SKM-1 treated with dmso at 0.1 percent for 144 hours (cell line): ENCODE results near the gene DNAJC4.

Experiments
- DNase-seq: peaks from one replicate; lab custom pipeline; 2025; ENCODE audit not compliant: unreplicated experiment; lab: John Stamatoyannopoulos, UW

Gene DNAJC4

DNA sequence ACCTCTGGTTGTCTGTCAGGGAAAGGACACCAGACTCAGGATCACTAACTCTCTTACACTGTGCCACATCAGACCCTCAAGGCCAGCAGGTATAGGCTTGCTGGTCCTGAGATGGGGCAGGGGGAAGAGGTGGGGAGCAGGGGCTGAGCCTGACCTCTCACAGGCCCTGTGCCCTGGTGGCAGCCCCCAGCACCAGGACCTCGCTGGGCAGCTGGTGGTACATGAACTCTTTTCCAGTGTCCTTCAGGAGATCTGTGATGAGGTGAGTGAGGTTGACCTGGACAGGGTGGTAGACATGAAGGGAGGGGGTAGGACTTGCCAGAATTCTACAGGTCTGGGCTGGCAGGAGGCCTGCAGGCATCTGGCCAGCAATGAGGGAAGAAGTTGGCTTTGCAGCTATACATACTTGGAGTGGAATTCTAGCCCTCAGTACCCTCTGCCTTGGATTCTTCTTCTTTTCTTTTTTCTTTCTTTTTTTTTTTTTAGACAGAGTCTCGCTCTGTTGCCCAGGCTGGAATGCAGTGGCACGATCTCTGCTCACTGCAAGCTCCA, 2.9 kb upstream of the DNAJC4 start:
- no peak for DNase-seq

DNA sequence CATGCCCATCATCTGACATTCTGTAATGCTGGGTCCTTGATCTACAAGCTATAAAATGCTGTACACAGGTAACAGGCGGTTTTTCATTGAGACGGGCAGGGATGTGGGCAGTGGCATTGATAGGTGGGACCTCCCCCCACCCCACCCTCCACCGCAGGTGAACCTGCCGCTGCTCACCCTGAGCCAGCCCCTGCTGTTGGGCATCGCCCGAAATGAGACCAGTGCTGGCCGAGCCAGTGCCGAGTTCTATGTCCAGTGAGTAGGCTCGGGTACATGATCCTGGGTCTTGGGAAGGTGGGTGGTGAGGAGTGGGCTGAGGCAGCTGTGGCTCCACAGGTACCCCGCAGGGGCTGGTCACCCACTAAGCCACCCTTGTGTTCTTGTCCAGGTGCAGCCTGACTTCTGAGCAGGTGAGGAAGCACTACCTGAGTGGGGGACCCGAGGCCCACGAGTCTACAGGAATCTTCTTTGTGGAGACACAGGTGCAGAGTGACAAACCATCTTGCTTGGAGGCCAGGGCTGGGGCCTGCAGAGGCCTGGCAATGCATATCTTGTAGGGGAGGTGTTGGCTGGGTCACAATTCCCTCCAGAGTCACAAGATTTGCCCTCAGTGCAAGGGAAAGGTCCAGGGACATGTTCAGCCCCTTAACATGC, 1.1 kb upstream of the DNAJC4 start:
- no peak for DNase-seq

DNA sequence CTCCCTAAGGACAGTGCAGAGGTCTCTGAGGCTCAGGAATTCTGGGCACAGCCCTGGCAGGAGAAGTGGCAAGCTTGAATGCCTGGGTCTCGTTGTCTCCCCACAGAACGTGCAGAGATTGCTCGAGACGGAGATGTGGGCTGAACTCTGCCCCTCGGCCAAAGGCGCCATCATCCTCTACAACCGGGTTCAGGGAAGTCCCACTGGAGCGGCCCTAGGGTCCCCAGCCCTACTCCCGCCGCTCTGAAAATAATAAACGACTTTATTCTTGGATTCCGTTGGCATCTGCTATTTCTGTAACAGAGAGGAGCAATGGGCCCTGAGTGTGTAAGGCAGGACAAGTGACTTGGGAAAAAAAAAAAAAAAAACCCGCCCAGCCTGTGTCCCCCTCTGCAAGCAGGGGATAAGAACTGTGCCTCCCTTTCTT, 591 bp upstream of the DNAJC4 start:
- DNase-seq: no peak

DNA sequence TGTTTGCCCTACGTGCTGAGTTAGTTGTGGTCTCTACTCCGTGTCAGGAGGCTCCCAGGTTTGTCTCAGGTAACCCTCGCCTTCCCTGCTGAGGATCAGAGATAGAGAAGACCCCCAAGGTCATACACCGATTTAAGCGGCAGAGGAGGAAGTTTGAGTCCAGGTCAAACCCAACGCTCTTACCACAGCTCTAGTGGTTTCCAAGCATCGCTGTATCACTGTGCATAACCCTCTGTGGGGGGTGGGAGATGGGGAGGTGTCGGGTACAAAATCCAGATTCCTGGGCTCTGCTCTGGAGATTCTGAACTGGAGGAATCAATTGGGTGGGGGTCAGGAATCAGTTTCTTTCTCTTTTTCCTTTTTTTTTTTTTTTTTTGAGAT, 627 bp downstream of the DNAJC4 start:
- DNase-seq: no peak

DNA sequence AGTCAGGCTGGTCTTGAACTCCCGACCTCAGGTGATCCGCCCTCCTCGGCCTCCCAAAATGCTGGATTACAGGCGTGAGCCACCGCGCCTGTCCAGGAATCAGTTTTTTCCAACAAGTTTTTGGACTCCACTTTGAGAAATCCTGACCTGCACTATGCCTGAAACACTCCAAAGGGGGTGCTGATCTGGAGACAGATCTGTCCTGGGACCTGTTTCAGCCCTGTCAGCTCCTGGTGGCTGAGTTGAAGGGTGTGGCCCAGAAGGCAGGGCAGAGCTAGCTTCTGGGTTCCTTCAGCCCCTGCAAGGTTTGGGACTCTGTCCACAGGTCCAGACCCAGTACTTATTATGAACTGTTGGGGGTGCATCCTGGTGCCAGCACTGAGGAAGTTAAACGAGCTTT, 1.2 kb downstream of the DNAJC4 start:
- no peak for DNase-seq

DNA sequence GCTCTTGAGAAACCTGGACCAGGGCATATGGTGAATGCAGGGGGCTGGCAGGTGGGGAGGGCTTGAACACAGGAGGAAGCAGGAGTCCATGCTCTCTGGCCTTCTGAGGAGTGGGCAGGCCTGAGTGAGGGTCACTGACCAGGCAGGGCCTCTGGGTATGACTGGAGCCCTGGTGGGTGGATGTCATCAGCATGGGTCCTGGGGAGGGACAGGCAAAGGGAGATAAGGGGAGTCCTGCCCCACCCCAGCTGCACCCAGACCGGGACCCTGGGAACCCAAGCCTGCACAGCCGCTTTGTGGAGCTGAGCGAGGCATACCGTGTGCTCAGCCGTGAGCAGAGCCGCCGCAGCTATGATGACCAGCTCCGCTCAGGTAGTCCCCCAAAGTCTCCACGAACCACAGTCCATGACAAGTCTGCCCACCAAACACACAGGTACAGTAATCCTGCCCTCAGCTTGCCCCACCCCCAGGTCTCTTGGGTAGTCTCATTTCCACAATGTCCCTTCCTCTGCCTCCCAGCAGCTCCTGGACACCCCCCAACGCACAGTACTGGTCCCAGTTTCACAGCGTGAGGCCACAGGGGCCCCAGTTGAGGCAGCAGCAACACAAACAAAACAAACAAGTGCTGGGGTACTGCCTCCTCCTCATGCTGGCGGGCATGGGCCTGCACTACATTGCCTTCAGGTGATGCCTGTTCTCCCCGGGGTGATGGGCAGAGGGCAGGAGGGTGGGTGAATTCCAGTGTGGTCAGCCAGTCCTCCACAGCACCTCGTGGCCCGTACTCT, 2.0 kb downstream of the DNAJC4 start:
- DNase-seq: no peak

DNA sequence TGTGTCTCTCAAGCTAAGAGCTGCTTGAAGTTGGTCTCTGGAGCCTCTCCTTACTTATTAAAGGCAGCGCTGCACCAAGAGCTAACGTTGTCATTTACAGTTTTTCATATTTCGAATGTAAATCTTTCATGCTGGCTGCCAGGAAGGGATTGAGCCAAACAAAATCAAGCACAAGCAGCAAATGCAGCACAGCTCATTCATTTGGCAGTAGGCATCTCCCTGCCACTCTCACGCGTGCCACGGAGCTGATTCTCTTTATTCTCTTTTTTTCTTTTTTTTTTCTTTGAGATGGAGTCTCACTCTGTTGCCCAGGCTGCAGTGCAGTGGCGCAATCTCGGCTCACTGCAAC, 2.6 kb downstream of the DNAJC4 start:
- no peak for DNase-seq

DNA sequence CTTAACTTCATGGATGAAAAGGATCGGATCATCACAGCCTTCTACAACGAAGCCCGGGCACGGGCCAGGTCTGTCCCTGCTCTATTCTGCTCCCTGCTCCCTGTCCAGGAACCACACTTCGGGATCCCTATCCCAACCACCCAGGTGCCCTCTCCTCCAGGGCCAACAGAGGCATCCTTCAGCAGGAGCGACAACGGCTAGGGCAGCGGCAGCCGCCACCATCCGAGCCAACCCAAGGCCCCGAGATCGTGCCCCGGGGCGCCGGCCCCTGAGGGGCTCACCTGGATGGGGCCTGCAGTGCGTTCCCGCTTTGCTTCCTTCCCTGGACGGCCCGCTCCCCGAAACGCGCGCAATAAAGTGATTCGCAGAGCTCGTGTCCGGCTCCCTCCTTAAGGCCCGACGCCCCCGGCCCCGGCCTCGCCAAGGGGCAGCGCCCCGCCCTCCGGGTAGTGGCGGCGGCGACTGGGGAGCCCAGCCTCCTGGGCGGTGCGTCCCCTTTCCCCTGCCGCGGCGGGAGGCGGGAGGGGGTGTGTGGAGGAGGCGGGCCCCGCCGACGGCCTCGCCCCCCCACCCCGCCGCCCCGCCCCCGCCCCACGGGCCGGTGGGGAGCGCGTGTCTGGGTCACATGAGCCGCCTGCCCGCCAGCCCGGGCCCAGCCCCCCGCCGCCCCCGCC, 3.7 kb downstream of the DNAJC4 start, which contains the start of gene VEGFB:
Gene VEGFB (plus strand): TSS at position 672 of the 674 bp plus-strand sequence. CDS start 250 bp downstream, outside the sequence.
- no peak for DNase-seq

DNA sequence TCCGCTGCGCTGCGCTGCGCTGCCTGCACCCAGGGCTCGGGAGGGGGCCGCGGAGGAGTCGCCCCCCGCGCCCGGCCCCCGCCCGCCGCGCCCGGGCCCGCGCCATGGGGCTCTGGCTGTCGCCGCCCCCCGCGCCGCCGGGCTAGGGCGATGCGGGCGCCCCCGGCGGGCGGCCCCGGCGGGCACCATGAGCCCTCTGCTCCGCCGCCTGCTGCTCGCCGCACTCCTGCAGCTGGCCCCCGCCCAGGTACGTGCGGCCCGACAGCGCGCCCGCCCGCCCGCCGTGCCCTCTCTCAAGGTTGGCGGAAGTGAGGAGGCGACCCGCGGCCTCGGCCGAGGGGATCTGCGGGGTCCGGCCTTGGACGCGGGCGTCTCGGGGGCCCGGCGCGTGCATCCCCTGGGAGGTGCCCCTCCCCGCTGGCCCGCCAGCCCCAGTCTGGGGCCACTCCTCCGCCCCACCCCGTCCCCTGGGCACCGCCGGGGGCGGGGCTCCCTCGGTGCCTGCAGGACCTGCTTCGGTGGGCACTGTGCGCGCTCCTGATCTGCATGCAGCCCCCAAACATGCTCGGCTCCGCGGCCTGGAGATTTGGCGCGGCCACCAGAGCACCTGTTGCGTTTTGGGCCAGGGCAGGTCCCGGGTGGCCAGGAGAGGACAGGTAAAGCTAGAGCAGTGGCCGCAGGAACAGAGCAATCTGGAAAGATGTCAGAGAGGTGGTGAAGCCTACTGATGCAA, 4.5 kb downstream of the DNAJC4 start:
- no peak for DNase-seq

DNA sequence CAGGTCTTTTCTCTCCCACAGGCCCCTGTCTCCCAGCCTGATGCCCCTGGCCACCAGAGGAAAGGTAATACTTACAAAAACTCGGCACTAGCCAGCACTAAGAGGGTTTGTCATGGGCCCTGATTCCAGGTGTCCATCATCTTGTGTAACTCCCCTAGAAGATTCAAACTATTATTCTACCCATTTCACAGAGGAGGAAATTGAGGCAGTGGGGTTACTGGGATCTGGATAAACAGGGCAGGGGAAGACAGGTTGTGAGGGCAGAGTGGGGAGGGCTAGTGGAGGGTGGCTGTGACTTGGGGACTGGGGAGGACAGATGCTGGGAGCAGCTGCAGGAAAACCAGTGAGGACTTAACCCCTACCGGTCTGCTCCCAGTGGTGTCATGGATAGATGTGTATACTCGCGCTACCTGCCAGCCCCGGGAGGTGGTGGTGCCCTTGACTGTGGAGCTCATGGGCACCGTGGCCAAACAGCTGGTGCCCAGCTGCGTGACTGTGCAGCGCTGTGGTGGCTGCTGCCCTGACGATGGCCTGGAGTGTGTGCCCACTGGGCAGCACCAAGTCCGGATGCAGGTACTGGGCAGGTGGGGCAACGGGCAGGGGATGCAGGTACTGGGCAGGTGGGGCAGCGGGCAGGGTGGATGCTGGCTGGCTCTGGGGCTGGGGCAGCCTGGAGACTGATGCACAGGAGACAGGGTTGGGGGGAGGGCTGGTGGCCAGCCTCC, 5.3 kb downstream of the DNAJC4 start:
- no peak for DNase-seq

DNA sequence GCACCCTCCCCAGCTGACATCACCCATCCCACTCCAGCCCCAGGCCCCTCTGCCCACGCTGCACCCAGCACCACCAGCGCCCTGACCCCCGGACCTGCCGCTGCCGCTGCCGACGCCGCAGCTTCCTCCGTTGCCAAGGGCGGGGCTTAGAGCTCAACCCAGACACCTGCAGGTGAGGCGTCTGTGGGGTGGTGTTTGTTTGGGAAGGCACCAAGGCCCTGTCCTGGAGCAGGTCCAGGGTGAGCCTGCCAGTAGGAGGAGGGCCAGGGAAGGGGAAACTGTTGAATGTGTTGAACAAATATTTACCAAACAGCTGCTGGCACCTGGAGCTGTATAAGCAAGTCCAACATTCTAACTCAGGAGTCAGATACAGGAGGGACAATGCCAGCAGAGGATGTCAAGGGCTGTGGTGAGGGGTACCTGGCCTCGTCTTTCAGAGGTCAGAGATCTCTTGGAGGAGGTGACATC, 7.2 kb downstream of the DNAJC4 start:
- no peak for DNase-seq

DNA sequence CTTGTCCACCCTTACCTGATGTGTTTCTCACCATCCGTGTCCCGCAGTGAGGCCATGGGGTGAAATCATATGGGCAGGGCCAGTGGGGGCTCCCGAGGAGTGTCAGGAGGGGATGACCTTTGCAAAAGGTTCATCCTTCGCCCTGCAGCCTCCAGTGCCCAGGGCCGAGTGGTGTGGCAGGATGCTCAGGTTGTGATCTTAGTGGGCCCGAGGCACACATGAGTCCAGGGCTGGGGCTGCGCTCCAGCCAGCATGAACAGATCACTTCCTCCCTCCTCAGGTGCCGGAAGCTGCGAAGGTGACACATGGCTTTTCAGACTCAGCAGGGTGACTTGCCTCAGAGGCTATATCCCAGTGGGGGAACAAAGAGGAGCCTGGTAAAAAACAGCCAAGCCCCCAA, 7.7 kb downstream of the DNAJC4 start:
- DNase-seq: no peak

DNA sequence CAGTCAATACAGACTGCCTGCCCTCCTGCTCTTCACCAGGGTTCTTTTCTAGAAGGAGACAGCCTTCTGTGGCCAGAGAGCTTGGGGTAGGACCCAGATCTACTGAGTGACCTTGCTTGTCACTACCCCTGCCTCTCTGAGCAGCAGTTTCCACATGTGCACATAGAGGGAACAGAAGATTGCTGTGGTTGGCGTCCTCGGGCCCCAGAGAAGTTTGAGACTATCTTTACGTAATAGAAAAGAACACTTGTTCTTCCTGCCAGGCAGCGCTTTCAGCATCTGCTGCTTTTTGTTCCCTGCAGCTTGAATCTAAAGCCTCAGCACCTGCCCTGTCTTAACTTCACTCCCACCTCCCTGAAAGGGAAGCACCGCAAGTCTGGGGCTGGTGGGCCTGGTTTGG, 8.7 kb downstream of the DNAJC4 start:
- DNase-seq: peak; percentile 79

DNA sequence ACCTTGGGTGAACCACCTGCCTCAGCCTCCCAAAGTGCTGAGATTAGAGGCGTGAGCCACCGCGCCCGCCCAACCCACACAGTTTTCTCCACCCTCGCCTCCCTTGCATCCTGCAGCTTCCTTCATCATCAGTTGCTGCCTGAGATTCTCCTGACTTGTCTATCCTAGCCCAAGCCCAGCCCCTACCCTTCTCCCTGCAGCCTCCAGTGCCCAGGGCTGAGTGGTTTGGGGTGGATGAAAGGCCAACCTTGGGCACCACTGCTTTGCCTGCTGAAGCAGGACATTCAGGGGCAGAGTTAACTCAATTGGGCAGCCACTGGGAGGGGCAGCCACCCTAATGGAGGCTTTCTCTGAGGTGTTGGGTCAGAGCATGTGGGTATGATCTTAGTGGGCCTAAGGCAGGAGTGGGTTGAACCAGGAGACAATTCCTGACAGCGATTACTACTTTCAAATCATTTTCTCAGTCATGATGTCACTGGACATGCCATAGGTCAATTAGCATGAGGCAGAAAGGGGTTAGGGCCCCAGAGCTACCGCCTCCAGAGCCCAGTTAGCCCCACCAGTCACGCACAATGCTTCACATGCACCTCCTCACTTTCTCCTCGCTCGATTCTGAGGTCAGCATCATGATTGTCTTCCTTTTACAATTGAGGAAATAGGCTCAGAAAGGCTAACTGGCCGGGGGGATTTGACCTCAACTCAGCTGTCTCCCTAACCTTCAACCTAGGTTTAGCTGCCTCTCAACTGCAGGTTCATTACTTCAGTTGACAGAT, 9.5 kb downstream of the DNAJC4 start:
- DNase-seq: peak; percentile 95

DNA sequence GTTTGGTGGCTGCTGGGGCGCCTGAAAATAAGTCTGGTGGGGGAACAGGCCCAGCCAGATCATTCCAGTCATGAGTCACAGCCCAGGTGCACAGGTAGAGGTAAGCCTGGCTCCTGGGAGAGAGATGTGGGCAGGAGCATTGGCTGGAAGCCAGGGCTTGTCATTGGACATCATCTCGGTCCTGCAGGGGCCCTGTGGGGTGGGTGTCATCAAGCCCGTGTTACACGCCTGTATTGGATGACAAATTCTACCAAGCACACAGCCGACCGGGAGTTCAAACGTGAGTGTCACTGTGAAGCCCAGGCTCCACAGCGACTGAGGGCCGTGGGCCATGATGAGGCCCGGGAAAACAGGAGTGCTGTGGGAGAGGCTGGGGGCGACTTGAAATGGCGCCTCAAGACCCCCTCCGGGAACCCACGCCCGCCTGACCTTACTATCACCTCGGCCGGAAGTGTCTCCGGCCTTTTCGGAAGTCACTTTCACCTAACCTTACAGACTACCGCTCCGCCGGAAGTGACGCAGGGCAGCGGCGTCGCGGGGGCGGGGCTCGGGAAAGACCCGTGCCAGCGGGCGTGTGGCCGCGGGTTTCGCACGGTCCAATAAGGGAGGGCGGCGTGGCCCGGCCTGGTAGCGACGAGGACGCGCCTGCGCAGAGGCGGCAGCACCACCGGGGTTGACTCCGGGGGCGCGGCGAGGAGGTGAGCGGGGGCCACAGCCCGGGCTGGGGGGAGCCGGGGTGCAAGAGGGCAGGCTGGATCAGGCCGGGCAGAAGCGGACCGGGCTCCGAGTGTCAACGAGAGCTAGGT, 10.3 kb downstream of the DNAJC4 start, which contains the start of gene FKBP2:
Gene FKBP2 (plus strand): TSS at position 661 of the 806 bp plus-strand sequence. CDS start 1,293 bp downstream, outside the sequence.
- peak; percentile 88 for DNase-seq

DNA sequence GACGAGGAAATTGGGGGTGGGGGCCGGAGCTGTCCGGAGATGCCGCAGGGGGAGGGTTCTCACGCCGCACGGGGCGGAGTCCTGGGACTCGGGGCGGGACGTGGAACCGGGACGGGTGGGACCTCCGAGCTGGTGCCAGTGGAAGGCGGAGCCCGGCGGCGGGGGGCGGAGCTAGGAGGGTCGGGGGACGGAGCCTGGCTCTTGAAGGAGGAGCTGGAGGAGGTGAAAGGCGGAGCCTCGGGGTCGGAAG, 10.8 kb downstream of the DNAJC4 start:
- DNase-seq: no peak

DNA sequence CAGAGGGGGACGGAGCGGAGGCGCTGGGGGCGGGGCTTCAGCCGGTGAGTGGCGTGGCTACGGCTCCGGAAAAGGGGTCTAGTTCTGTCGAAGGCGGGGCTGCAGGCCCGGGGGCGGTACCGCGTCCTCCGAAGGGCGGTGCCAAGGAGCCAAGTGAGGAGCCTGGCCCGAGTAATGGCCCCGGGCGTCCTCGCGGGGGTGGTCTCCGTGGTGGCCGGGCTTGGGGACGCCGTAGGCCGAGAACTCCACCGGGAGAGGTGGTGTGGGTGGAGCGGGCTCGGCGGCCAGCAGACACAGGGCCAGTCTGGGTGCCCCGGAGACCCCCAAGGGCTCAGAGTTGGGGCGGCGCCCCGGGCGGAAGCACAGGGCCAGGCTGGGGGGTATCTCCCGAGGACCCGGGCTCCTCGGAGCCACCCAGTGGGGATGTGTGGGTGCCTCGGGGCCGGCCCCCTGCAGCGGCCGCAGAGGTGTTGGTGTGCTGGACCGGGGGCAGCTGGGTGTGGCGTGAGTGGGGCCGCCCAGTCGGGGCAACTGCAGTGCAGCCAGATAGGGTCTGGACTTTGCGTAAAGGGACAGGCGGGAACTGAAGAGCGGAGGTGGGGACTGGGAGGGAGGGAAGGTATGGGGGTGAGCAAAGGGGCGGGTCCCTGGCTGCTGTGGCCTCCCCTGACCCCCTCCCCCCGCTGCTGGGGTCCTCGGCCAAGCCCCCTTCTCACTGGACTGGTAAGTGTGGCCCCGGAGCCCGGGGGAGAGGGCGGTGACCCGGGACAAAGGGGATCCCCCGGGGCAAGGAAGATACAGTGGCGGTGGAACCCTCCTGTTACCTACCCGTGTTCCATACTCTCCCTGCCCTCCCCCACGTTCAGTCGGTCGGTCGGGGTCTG, 11.4 kb downstream of the DNAJC4 start:
- DNase-seq: peak; percentile 96
